Endothelial cell of umbilical vein (primary cell): ENCODE results near the gene GPR107.

ENCODE experiments used
- CTCF ChIP-seq, 2 donors: IDR thresholded peaks; 1 replicate in 1 of 2; 2 replicates in 1 of 2; pipeline ENCODE4 v1.5.1; 2011; ENCODE audit warnings: low read length in 2 of 2, mild to moderate bottlenecking in 2 of 2, moderate library complexity in 2 of 2, control low read depth in 1 of 2, inconsistent platforms in 1 of 2, low read depth in 1 of 2; ENCODE audit not compliant: insufficient read depth in 1 of 2; ENCODE audit errors: extremely low read depth in 1 of 2
- EZH2 ChIP-seq: IDR thresholded peaks from 2 replicates; pipeline ENCODE4 v1.6.1; 2012; ENCODE audit warnings: borderline replicate concordance, low read depth, mild to moderate bottlenecking, moderate library complexity, low read length, inconsistent platforms; ENCODE audit not compliant: severe bottlenecking
- FOS ChIP-seq: IDR thresholded peaks from 2 replicates; pipeline ENCODE4 v1.6.1; 2011; ENCODE audit warnings: mild to moderate bottlenecking, low read length, moderate library complexity, borderline replicate concordance; ENCODE audit not compliant: insufficient read depth
- JUN ChIP-seq: IDR thresholded peaks from 2 replicates; pipeline ENCODE4 v1.6.1; 2011; ENCODE audit warnings: borderline replicate concordance, low read depth; ENCODE audit not compliant: insufficient read length, insufficient read depth
- POLR2A ChIP-seq: IDR thresholded peaks from 2 replicates; pipeline ENCODE4 v1.6.1; 2012; ENCODE audit warnings: low read depth, mild to moderate bottlenecking, control low read depth, low read length
- POLR2AphosphoS5 ChIP-seq: IDR thresholded peaks from 2 replicates; pipeline ENCODE4 v1.6.1; 2012; ENCODE audit warnings: low read depth, mild to moderate bottlenecking, control low read depth, low read length, moderate library complexity; ENCODE audit not compliant: insufficient read depth
- TF ChIP-seq, protein P1 (sequence below): IDR thresholded peaks from 2 replicates; pipeline ENCODE4 v1.6.1; 2011; ENCODE audit not compliant: insufficient read depth, insufficient read length

DNA sequence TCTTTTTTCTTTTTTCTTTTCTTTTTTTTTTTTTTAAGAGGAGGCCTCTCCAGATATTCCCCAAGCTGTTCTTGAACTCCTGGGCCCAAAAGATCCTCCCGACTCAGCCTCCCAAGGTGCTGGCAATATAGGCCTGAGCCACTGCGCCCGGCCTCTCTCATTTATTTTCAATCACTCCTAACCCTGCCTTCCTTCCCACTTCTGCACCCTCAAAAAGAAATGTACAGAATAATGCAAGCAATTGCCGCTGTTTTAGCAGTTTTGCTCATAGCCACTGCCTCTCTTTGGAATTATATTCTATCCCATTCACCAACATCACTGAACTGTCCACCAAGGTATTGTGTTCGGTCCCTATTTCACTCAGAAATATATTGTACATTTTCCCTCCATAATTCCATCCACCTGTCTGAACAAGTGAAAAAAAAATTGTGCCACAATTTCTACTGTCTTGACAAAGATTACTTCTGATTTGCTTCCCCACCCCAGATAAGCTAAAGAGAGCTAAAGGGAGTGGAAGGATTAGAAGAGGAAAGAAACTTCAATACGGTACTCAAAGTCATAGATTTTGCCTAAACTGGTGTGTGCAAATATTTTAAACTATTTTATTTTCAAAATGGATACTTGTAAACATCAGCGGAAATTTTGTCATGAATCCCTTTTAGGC is 12.6 kb upstream of the GPR107 start:
- TF ChIP-seq EZH2: no peak
- no peak for TF ChIP-seq CTCF (IDR thresholded peaks at IDR 0.05; ENCODE audit: extremely low read depth in 1 of 2, insufficient read depth in 1 of 2, low read depth in 1 of 2, low read length in 2 of 2)
- no peak for TF ChIP-seq POLR2AphosphoS5
- no peak for TF ChIP-seq POLR2A
- TF ChIP-seq FOS: no peak
- TF ChIP-seq, protein P1, sequence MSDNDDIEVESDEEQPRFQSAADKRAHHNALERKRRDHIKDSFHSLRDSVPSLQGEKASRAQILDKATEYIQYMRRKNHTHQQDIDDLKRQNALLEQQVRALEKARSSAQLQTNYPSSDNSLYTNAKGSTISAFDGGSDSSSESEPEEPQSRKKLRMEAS: no peak
- no peak for TF ChIP-seq JUN
